Neural cell (in vitro differentiated cells): ENCODE measurements around the gene CDCA3.

Source experiments
- EP300 ChIP-seq: fragments of 450-650 bp; conservative IDR thresholded peaks from 2 replicates; pipeline ENCODE4 v1.6.1; 2014; ENCODE audit warnings: antibody characterized with exemption, mild to moderate bottlenecking, moderate library complexity; ENCODE audit not compliant: poor library complexity, severe bottlenecking
- EZH2 ChIP-seq: fragments of 200-600, 300-800 bp; shearing (Covaris generic), sonication (generic); IDR thresholded peaks from 2 replicates; pipeline ENCODE4 v1.6.1; 2014; ENCODE audit warnings: antibody characterized with exemption, low read length, borderline replicate concordance, mild to moderate bottlenecking; ENCODE audit not compliant: insufficient read depth, poor library complexity, severe bottlenecking
- MXI1 ChIP-seq: fragments of 450-650 bp; conservative IDR thresholded peaks from 2 replicates; pipeline ENCODE4 v1.6.1; 2014; ENCODE audit warnings: antibody characterized with exemption, mild to moderate bottlenecking; ENCODE audit not compliant: poor library complexity, severe bottlenecking
- POLR2AphosphoS5 ChIP-seq: IDR thresholded peaks from 2 replicates; pipeline ENCODE4 v1.6.1; 2012
- RAD21 ChIP-seq: fragments of 450-650 bp; conservative IDR thresholded peaks from 2 replicates; pipeline ENCODE4 v1.6.1; 2014; ENCODE audit warnings: antibody characterized with exemption, mild to moderate bottlenecking, moderate library complexity
- SMC3 ChIP-seq: fragments of 450-650 bp; conservative IDR thresholded peaks from 2 replicates; pipeline ENCODE4 v1.6.1; 2014; ENCODE audit warnings: antibody characterized with exemption, mild to moderate bottlenecking, moderate library complexity; ENCODE audit not compliant: poor library complexity
- TAF1 ChIP-seq: IDR thresholded peaks from 2 replicates; pipeline ENCODE4 v1.6.1; 2012; ENCODE audit warnings: low read depth
- TF ChIP-seq, protein P1 (sequence below): fragments of 450-650 bp; IDR thresholded peaks from 2 replicates; pipeline ENCODE4 v1.5.1; 2014; ENCODE audit warnings: antibody characterized with exemption, mild to moderate bottlenecking, moderate library complexity; ENCODE audit not compliant: poor library complexity, severe bottlenecking
- TF ChIP-seq, protein P2 (sequence below): IDR thresholded peaks from 2 replicates; pipeline ENCODE4 v1.6.1; 2012; ENCODE audit warnings: borderline replicate concordance

DNA sequence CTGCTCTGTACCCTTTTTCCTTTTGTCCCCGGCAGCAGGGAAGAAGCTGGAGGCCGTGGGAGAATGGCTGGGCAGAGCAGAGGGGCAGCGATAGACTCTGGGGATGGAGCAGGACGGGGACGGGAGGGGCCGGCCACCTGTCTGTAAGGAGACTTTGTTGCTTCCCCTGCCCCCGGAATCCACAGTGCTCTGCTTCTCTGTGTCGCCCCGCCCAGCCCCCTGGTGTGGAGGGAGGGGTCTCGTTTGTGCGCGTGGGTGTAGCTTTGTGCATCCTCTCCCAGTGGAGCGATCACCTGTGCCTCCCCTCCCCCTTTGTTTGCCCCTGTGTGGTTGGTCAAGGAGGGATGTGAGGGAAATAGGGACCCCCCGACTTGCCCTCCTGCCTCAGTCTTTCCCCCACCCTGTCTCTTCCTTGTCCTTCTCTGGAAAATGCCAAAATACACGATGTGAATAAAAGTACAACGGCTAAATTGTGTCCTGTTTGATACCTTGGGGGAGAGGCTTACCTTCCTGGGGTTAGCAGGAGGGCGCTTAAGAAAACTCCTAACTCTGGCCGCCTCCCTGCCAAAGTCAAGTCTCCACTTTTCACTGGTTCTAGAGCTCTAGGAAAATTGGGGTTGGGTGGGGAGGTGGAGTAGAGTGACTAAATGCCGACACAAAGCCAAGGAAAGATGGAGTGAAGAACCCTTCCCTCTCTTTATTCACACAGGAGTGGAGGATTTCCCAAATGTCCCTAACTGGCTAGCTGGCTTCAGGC, 15.3 kb upstream of the CDCA3 start:
- TF ChIP-seq SMC3 (no peak), EZH2 (no peak), RAD21 (no peak), POLR2AphosphoS5 (no peak), EP300 (no peak), TAF1 (no peak), MXI1 (no peak)
- TF ChIP-seq, protein P1, sequence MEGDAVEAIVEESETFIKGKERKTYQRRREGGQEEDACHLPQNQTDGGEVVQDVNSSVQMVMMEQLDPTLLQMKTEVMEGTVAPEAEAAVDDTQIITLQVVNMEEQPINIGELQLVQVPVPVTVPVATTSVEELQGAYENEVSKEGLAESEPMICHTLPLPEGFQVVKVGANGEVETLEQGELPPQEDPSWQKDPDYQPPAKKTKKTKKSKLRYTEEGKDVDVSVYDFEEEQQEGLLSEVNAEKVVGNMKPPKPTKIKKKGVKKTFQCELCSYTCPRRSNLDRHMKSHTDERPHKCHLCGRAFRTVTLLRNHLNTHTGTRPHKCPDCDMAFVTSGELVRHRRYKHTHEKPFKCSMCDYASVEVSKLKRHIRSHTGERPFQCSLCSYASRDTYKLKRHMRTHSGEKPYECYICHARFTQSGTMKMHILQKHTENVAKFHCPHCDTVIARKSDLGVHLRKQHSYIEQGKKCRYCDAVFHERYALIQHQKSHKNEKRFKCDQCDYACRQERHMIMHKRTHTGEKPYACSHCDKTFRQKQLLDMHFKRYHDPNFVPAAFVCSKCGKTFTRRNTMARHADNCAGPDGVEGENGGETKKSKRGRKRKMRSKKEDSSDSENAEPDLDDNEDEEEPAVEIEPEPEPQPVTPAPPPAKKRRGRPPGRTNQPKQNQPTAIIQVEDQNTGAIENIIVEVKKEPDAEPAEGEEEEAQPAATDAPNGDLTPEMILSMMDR, result no peak
- TF ChIP-seq, protein P2, sequence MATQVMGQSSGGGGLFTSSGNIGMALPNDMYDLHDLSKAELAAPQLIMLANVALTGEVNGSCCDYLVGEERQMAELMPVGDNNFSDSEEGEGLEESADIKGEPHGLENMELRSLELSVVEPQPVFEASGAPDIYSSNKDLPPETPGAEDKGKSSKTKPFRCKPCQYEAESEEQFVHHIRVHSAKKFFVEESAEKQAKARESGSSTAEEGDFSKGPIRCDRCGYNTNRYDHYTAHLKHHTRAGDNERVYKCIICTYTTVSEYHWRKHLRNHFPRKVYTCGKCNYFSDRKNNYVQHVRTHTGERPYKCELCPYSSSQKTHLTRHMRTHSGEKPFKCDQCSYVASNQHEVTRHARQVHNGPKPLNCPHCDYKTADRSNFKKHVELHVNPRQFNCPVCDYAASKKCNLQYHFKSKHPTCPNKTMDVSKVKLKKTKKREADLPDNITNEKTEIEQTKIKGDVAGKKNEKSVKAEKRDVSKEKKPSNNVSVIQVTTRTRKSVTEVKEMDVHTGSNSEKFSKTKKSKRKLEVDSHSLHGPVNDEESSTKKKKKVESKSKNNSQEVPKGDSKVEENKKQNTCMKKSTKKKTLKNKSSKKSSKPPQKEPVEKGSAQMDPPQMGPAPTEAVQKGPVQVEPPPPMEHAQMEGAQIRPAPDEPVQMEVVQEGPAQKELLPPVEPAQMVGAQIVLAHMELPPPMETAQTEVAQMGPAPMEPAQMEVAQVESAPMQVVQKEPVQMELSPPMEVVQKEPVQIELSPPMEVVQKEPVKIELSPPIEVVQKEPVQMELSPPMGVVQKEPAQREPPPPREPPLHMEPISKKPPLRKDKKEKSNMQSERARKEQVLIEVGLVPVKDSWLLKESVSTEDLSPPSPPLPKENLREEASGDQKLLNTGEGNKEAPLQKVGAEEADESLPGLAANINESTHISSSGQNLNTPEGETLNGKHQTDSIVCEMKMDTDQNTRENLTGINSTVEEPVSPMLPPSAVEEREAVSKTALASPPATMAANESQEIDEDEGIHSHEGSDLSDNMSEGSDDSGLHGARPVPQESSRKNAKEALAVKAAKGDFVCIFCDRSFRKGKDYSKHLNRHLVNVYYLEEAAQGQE, result no peak
